GM08714 (cell line): ENCODE data around the gene AGTRAP.
A peak's percentile ranks its signal among the peaks of the same experiment; 100 is the strongest.

Experiments
- H3K4me3 ChIP-seq: fragments of 200-500 bp; sonication (Bioruptor generic); 2 replicates; pipeline ENCODE4 v1.5.1; 2014; ENCODE audit warnings: mild to moderate bottlenecking, low read length, inconsistent platforms
- ZNF274 ChIP-seq: IDR thresholded peaks from 2 replicates; pipeline ENCODE4 v1.6.1; 2012; ENCODE audit warnings: mild to moderate bottlenecking, low read depth, low read length

Gene AGTRAP

DNA sequence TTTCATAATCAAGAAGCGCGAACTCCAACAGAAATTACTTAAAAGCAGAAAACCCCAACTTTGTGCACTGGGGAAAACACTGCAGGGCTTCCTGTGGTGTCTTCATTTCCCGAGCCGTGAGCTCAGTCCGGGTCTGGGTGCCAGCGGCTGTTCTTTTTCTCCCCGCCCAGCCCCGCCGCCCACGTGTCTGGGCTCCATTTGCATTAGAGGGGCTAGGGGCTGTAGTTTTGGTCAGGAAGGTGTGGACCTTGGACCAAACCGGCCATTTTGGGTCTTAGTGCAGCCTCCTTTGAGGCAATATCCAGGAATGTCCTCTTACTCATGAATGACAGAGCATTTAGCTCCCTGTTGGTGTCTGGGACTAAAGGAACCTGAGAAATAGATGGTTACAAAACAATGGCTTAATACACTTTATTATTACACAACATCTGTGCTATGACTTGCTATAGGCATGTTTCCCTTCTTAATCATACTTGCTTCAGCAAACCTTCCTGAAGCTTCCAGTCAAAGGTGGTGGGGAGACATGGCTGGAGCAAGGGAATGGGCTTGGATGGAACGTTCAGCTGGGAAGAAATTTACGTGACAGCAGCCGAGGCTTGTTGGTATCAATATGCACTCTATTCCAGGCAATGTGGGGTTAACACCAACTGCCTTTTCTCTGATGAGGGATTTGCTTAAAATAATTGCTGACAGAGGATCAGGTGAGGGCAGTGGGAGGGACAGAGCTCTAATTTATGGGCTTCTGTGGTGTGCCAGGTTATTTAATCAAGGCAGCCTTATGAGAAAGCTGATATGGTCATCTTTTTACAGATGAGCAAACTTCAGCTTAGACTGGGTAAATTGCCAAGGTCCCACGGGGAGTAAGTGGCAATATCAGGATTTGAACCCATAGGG lies 1.1 kb downstream of the AGTRAP start:
- H3K4me3 ChIP-seq, result peak overlapping the region; percentile 70
- no peak for TF ChIP-seq ZNF274

DNA sequence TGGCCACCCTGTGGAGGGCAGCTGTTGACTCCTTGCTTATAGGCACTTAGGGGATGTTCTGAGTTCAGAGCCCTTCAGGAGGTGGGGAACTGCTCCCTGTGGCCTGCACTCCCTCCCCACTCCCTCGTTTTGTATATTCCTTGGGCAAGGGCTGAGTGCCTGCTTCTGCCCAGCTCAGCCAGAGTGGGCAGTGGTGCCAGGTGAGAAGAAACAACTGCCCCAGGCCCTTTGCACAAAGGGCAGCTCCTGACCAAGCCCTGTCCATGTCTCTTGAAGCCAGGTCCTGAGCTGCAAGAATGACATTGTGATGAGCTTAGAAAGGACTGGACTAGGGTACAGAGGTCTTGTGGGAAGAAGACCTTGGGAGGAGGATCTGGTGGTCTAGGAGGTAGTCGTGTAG lies 2.2 kb downstream of the AGTRAP start:
- H3K4me3 ChIP-seq, result no peak overlapping the region
- no peak for TF ChIP-seq ZNF274

DNA sequence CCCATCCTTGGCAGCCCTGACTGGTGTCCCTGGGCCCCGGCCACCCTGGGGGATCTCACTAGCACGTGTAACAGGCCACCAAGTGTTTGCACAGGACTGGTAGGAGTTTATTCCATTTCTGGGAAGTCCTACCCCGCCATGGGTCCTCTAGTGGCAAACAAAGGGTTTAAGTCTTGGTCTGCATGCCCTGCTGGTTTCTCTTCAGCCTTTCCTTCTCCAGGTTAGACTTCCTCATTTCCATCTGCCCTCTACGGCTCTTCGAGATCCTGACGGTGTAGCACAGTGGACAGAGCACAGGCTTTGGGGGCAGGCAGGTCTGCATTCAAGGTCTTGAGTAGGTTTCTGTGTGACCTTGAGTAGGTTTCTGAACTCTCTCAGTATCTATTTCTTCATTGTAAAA lies 2.8 kb downstream of the AGTRAP start:
- TF ChIP-seq ZNF274, result no peak

DNA sequence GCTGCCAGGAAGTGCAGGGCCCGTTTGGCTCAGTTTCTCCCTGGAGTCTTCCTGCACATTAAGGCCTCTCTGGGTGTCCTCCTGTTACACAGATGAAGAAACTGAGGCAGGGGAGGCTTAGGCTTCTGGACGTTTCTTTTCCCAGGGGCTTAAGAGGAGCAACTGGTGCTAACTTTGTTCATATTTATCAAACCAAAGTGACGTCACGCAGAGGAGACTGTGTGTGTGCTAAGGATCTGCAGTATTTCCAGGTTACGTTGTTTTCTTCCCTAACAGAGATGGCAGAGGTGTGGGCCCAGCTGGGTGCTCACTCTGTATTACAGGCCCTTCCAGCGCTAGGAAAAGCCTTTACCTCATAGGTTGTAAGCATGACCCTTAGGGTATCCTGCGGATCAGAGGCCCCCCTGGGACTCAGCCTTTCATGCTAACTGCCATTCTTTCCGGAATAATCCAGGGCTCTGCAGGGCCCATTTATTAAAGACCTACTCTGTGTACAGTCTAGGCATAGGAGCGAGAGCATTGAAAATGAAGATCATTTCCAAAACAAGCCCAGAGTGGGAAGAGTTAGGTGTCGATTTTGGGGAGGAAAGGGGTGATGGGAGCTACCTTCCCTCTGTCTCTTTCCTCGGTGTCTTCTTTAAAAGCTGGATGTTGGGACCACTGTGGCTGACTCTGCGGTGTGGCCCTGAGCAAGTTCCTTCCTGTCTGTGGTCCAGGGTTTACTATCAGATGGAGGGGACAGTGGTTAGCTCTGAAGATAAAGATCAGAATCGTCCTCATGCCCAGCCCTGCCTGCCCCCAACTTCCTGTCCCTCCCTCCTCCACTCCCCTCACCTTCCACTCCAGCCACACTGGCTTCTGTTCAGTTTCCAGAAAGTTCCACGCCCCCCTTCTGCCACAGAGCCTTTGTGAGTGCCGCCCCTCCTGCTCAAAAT lies 4.6 kb downstream of the AGTRAP start:
- no peak overlapping the region; the same call in 1 of the 2 replicates for H3K4me3 ChIP-seq

More for the DNA sequence above, 2.8 kb downstream of the AGTRAP start:
- no peak overlapping the region for H3K4me3 ChIP-seq

DNA sequence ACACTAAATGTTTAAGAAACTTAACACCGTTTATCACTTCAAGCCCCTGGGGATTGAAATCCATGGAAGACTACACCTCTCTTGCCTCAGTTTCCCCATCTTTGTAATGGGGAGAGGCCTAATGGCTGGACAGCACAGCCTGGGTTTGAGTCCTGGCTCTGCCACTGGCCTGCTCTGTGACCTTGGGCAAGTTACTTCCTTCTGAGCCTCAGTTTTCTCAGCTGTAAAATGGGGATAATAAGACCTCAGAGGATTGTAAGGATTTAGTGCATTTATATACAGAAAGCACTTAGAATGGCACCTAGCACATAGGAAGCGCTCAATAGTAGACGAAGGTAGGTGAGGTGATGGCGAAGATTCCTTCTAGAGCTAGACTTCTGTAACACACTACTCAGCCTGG lies 5.5 kb downstream of the AGTRAP start:
- H3K4me3 ChIP-seq, result no peak overlapping the region; the same call in 1 of the 2 replicates
- TF ChIP-seq ZNF274, result no peak

More for the DNA sequence above, 4.6 kb downstream of the AGTRAP start:
- TF ChIP-seq ZNF274, result no peak

DNA sequence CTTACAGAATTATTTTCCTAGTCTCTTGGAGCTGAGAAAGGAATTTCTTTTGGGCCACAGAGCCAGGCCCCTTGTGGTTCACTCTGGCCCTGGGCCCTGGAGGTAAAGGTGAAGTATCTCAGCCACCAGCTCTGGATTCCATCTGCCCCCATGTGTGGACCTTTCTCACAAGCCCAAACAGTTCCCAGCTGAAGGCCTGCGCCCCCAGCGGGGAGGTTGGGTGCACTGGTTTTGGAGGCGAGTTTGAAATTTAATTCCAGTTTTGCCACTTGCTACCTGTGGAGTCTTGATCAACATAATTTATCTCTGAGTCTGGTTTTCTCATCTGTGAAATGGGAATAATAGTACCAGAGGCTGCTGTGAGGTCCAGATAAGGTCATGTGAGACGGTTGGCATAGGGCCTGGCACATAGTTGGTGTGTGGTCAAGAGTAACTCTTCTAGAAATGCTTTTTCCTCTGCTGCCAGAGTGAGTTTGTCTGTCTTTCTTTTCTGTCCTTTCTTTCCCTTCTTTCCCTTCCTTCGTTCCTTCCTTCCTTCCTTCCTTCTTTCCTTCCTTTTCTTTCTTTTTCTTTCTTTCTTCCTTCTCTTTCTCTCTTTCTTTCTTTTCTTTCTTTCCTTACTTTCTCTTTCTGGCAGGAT lies 6.1 kb downstream of the AGTRAP start:
- no peak overlapping the region for H3K4me3 ChIP-seq
- TF ChIP-seq ZNF274, result no peak

DNA sequence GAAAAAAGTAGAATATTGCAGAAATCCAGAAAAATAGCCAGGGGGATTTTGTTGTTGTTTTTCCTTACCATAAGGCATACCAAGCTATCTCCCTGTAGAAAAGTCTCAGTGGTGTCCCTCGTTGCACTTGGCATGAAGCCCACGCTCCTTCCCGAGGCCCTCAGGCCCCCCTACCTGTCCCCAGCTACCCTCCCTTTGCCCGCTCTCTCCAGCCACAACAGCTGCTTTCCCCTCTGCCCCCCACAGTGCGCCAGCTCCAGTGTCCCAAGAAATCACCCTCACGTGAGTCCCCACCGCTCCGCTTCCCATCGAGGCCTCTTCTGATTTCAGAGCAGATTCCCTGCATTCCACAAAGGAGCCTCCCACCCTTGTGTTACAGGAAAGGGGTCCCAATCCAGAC lies 8.4 kb downstream of the AGTRAP start:
- no peak for TF ChIP-seq ZNF274

DNA sequence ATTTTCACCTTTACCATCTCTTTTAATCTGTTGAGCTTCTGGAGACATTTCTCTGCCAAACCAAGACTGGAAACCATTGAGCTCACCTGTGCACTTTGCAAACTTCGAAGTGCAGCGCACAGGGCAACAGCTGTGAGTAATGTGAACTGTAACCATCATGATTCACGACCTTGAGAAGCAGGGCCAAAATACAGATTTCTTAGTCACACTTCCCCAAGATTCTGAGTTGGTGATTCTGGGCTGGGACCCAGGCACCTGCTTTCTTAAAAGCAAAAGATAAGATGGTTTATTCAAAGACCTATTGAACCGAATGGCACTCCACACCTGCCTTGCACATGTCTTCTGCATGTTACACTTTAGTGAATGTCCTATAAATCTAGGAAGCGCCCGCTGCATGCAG lies 10.2 kb downstream of the AGTRAP start:
- no peak for TF ChIP-seq ZNF274
- no peak overlapping the region for H3K4me3 ChIP-seq

More for the DNA sequence above, 8.4 kb downstream of the AGTRAP start:
- no peak overlapping the region for H3K4me3 ChIP-seq

DNA sequence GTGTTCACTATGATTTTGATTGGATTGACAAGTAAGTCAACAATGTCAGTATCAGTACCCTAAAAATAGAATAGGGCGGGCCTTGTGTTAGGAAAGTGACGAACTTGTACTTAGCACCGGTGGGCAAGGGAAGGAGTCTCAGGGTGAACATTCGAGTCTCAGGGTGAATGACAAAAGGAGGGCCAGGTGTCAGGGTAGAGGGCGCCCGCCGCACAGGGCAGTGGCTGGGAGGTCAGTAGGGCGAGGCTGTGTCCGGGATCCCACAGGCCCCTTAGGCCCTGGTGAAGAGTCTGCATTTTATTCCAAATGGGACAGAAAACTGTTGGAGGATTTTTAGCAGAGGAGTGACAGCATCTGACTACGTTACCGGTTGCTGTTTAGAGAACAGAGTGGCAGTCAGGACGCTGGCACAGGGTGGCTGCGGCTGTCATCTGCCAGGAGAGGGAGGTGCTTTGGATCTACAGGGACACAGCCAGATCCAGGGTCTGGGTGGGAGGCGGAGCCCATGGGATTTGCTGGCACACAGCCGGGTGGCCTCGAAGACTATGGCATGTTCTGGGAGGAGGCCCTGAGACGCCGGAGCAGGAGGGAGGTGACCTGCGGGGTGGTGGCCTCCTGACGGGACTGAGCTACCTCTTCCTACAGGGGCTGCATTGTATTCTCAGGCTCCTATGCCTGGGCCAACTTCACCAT lies 11.0 kb downstream of the AGTRAP start:
- no peak for TF ChIP-seq ZNF274
- H3K4me3 ChIP-seq, result no peak overlapping the region

DNA sequence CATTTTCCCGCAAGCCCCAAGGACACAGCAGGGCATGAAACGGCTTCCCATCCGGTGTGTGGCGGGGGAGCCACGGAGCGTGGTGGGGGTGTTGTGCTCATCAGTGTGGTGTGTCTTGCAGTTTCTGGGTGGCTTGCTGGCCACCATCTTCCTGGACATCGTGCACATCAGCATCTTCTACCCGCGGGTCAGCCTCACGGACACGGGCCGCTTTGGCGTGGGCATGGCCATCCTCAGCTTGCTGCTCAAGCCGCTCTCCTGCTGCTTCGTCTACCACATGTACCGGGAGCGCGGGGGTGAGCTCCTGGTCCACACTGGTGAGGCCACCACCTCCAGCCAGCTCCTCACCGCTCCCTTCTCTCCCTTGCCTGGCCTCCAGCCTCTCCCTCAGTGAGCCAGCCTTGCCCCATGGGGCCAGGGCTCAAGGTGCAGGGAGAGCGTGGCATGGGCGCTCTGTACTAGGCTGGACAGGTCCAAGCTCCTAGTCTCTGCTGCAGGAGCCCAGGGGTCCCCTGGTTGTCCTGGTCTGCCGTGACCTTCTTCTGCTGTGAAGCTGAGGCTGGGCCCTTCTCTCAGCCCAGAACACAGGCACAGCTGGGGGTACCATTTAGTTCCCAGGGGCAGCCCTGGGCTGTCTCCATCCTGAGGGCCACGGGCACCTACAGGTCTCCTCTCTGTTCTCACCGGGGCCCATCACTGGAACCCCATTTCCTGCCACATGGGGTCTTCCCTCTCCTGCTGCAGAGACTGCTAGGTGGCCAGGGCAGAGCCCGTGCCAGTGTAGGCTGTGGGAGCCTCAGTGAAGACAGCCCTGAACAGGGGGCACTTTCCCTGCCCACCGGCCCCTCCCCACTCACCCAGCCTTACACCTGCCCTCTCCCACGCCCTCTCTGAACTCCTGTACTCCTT lies 12.6 kb downstream of the AGTRAP start:
- TF ChIP-seq ZNF274, result no peak
- H3K4me3 ChIP-seq, result no peak overlapping the region

DNA sequence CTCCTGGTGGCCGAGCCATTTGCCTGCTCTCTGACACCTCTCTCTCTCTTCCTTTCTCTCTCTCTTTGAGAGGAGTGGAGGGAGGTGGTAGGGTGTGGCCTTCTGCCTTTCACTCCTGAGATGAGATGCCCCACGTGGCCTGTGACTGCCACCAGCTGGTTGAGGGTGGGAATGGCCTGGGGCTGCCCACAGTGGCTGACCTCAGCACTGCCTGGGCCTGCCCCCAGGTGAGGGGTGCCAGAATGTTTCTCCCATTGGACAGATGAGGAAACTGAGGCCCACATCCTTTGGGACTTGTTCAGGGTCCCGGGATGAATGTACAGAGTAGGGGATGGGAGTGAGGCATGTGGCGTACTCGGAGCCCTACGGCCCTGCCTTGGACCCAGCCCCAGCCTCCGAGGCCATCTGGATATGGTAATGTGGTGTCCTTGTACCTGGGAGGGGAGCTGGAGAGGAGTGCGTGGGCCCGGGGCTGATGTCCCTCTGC lies 13.3 kb downstream of the AGTRAP start:
- no peak overlapping the region for H3K4me3 ChIP-seq
- no peak for TF ChIP-seq ZNF274

DNA sequence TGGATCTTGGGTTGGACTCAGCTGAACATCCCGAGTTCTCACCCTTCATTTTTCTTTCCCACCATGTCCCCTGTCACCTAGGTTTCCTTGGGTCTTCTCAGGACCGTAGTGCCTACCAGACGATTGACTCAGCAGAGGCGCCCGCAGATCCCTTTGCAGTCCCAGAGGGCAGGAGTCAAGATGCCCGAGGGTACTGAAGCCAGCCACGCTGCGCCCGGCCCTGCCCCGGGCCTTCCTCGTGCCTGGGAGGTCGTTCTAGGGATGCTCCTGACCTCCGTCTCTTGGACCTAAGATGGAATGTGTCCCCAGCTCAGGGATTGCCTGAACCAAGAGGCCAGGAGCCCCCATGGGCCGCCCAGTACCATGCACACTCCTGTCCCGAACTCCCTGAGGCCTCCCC lies 14.1 kb downstream of the AGTRAP start:
- no peak overlapping the region for H3K4me3 ChIP-seq
- no peak for TF ChIP-seq ZNF274
